K562 (cell line): ENCODE results near the gene PHF1.

Experiments used
- CAMTA2 ChIP-seq: fragments of 250-450 bp; sonication (Bioruptor Pico); conservative IDR thresholded peaks from 2 replicates; pipeline ENCODE4 v1.5.1; 2022
- CREM ChIP-seq: IDR thresholded peaks from 2 replicates; pipeline ENCODE4 v1.6.1; 2014; ENCODE audit warnings: antibody characterized with exemption, low read depth
- EZH2 ChIP-seq: IDR thresholded peaks from 2 replicates; pipeline ENCODE4 v1.6.1; 2012; ENCODE audit warnings: low read depth, mild to moderate bottlenecking, inconsistent platforms, low read length, borderline replicate concordance
- GABPA ChIP-seq: fragments of 200-800 bp; sonication (Bioruptor generic); conservative IDR thresholded peaks from 2 replicates; pipeline ENCODE4 v1.6.1; 2016; ENCODE audit warnings: low read depth, missing genetic modification characterization, missing compliant biosample characterization
- JUND ChIP-seq, 2 experiments: IDR thresholded peaks; 2 replicates in 1 of 2; 3 replicates in 1 of 2; pipeline ENCODE4 v1.6.1; 2011; ENCODE audit warnings: borderline replicate concordance in 2 of 2, low read depth in 2 of 2, low read length in 2 of 2, improper control_type of control experiment in 1 of 2, missing biosample characterization in 1 of 2, missing genetic modification characterization in 1 of 2, missing genetic modification reagents in 1 of 2
- SRF ChIP-seq, 2 experiments: fragments of 250-450, 450-650 bp in 1 of 2; sonication (Bioruptor Pico) in 1 of 2; sonication (generic) in 1 of 2; formaldehyde crosslinking; IDR thresholded peaks; 2 replicates each; pipeline versions ENCODE4 v1.5.0 to v1.5.1; 2020 to 2022; ENCODE audit warnings: mild to moderate bottlenecking in 1 of 2, missing genetic modification reagents in 1 of 2
- TCF15 ChIP-seq: fragments of 250-450 bp; sonication (Bioruptor Pico); IDR thresholded peaks from 2 replicates; pipeline ENCODE4 v1.8.0; 2022; ENCODE audit warnings: moderate library complexity, mild to moderate bottlenecking, inconsistent platforms
- XRCC5 ChIP-seq: fragments of 200-400 bp; formaldehyde crosslinking; IDR thresholded peaks from 2 replicates; pipeline ENCODE4 v1.6.1; 2017; ENCODE audit warnings: low read depth, mild to moderate bottlenecking, low read length
- ZNF263 ChIP-seq: sonication (generic); formaldehyde crosslinking; IDR thresholded peaks from 2 replicates; pipeline ENCODE4 v1.8.0; 2022; ENCODE audit warnings: mild to moderate bottlenecking, missing genetic modification reagents, borderline replicate concordance
- TF ChIP-seq, protein P1 (sequence below): sonication (generic); formaldehyde crosslinking; IDR thresholded peaks from 2 replicates; pipeline ENCODE4 v1.8.0; 2022; ENCODE audit warnings: missing genetic modification reagents, mild to moderate bottlenecking, borderline replicate concordance
- TF ChIP-seq, protein P2 (sequence below): sonication (generic); formaldehyde crosslinking; IDR thresholded peaks from 2 replicates; pipeline ENCODE4 v1.8.0; 2022; ENCODE audit warnings: missing genetic modification reagents, mild to moderate bottlenecking, moderate library complexity, borderline replicate concordance

DNA sequence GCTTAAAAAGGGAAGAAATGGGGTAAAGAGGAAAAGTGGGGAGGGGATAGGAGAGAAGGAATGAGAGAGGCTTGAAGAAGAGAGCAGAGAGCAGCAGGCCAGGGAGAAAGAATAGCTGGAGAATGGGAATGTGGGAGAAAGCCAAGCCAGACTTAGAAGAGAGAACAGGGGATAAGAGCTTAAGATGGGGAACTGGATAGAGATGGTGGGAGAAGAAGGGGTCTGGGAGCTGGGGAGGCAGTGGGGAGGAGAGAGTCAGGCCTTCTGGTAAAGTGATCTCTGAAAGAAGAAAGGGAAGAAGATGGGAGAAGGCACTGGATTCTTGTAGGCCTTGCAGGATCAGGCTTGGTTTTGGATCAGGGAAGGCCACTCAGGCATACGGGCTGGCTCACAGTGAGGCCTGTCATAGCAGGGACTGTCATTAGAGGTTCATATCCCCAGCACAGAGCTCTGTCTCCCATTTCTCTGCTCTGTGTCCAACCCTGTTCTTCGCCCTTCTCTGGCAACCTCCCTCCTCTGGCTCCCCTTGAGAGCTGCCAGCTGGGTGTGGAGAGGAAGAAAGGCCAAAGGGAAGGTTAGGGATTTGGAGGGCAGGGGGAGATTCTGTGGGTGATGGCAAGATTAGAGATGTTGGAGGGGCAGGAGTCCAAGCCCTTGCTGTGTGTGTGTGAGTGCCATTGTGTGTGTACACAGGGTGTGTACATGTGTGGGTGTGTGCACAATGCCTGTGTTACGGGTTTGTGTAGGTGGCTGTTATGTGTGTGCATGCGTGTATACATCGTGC is 18.3 kb downstream of the PHF1 start:
- TF ChIP-seq CREM, result no peak
- TF ChIP-seq, protein P1, sequence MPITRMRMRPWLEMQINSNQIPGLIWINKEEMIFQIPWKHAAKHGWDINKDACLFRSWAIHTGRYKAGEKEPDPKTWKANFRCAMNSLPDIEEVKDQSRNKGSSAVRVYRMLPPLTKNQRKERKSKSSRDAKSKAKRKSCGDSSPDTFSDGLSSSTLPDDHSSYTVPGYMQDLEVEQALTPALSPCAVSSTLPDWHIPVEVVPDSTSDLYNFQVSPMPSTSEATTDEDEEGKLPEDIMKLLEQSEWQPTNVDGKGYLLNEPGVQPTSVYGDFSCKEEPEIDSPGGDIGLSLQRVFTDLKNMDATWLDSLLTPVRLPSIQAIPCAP, result no peak
- TF ChIP-seq XRCC5, result no peak
- TF ChIP-seq SRF (CRISPR knock-in tag; IDR thresholded peaks at IDR 0.05), result no peak
- no peak for TF ChIP-seq CAMTA2 (CRISPR knock-in tag)
- TF ChIP-seq GABPA (tag), result no peak
- TF ChIP-seq EZH2, result no peak
- no peak for TF ChIP-seq TCF15 (CRISPR knock-in tag)
- no peak for TF ChIP-seq ZNF263
- TF ChIP-seq, protein P2, sequence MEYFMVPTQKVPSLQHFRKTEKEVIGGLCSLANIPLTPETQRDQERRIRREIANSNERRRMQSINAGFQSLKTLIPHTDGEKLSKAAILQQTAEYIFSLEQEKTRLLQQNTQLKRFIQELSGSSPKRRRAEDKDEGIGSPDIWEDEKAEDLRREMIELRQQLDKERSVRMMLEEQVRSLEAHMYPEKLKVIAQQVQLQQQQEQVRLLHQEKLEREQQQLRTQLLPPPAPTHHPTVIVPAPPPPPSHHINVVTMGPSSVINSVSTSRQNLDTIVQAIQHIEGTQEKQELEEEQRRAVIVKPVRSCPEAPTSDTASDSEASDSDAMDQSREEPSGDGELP (CRISPR knock-in tag), result no peak; the same call in 1 of the 2 replicates
- no peak for TF ChIP-seq JUND (IDR thresholded peaks at IDR 0.05; ENCODE audit: borderline replicate concordance, low read depth, low read length)
- no peak for TF ChIP-seq JUND (tag; IDR thresholded peaks at IDR 0.05; ENCODE audit: borderline replicate concordance, low read depth, low read length)
